Prostate gland (tissue), 2 donors: ENCODE results near the gene GTF2H3.

ENCODE experiments used
- POLR2A ChIP-seq: fragments of 450-650 bp; IDR thresholded peaks from one replicate; pipeline ENCODE4 v1.6.1; 2016; ENCODE audit warnings: antibody characterized with exemption, mild to moderate bottlenecking
- POLR2AphosphoS5 ChIP-seq: sonication (generic); formaldehyde crosslinking; IDR thresholded peaks from one replicate; pipeline ENCODE4 v1.6.1; 2017; ENCODE audit warnings: antibody characterized with exemption
- TF ChIP-seq, protein P1 (sequence below), 4 experiments: fragments of 200-600 bp in 2 of 4; fragments of 450-650 bp in 2 of 4; sonication (generic) in 2 of 4; IDR thresholded peaks; 1 replicate in 3 of 4; 2 replicates in 1 of 4; pipeline ENCODE4 v1.5.1; 2016 to 2019; ENCODE audit warnings: antibody characterized with exemption in 4 of 4, mild to moderate bottlenecking in 2 of 4, moderate library complexity in 2 of 4

DNA sequence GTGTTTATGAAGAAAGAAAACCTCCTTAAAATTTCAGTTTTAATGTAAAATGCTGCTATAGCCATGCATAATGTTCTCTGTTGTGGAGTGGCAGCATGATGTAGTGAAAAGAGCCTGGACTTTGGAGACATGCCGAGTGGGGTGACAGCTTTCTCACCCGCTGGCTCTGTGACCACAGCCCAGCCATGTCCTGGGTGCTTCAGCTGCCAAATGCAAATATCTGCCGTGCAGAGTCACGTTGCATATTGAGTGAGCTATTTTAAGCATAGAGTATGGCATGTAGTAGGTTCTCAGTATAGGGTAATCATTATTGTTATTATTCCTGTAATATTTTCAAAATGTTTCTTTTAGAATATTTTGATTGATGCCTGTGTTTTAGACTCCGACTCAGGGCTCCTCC lies 21.8 kb downstream of the GTF2H3 start:
- TF ChIP-seq, protein P1, sequence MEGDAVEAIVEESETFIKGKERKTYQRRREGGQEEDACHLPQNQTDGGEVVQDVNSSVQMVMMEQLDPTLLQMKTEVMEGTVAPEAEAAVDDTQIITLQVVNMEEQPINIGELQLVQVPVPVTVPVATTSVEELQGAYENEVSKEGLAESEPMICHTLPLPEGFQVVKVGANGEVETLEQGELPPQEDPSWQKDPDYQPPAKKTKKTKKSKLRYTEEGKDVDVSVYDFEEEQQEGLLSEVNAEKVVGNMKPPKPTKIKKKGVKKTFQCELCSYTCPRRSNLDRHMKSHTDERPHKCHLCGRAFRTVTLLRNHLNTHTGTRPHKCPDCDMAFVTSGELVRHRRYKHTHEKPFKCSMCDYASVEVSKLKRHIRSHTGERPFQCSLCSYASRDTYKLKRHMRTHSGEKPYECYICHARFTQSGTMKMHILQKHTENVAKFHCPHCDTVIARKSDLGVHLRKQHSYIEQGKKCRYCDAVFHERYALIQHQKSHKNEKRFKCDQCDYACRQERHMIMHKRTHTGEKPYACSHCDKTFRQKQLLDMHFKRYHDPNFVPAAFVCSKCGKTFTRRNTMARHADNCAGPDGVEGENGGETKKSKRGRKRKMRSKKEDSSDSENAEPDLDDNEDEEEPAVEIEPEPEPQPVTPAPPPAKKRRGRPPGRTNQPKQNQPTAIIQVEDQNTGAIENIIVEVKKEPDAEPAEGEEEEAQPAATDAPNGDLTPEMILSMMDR (IDR thresholded peaks at IDR 0.05) = no peak
- TF ChIP-seq POLR2A (no peak), POLR2AphosphoS5 (no peak)
